ENCODE results near the gene CDS1. TPM values are rescaled to one million over a fixed set of nuclear protein-coding genes. Genes with fewer than 3 reads are reported as not detected.

Gene CDS1
- total RNA-seq, 2 experiments from 2014 or later: 0.89 to 1.3 TPM

DNA sequence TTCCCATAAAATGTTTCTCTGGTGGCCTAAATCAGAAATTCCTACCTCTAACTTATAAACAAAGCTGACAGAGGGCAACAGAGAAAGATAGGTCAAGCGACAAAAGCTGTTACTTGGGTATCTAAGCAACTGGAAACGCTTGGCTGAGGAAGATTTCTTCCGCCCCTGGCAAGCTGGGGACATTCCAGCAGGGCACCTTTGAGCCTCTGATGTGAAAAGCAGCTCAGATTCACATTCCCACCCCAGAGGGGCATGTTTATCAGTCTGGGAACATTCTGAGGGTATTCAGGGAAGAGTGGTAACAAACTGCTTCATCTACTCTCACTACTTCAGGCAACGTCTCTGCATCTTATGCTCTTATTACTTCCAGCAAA is 3.5 kb upstream of the CDS1 start:
- Histone ChIP-seq H3K27me3 (ENCODE audit: control insufficient read depth in 1 of 2, insufficient read depth in 2 of 2, low read length in 2 of 2) (peaks cover 0 to 8% of the 10 kb centered on the region in 2 experiments), H3K4me1 (ENCODE audit: insufficient read depth, low read length) (peaks cover 17% of the 10 kb centered on the region), H3K9me3 (ENCODE audit: control insufficient read depth in 1 of 2, insufficient read depth in 1 of 2, low read length in 2 of 2) (peaks cover 0 to 11% of the 10 kb centered on the region in 2 experiments), H3K27ac (ENCODE audit: low read depth in 1 of 2, low read length in 2 of 2) (no peak overlapping the region), H3K36me3 (ENCODE audit: insufficient read depth, low read length) (no peaks in the 10 kb centered on the region), H3K4me3 (ENCODE audit: low read length) (no peak overlapping the region)
- ChIA-PET CTCF (no interaction called here), POLR2A (no interaction called here)
- peaks cover 15% of the 10 kb centered on the region for H3K4me1 Mint-ChIP-seq (ENCODE audit: low read depth)
- DNase-seq: no peak
- TF ChIP-seq, protein P1, sequence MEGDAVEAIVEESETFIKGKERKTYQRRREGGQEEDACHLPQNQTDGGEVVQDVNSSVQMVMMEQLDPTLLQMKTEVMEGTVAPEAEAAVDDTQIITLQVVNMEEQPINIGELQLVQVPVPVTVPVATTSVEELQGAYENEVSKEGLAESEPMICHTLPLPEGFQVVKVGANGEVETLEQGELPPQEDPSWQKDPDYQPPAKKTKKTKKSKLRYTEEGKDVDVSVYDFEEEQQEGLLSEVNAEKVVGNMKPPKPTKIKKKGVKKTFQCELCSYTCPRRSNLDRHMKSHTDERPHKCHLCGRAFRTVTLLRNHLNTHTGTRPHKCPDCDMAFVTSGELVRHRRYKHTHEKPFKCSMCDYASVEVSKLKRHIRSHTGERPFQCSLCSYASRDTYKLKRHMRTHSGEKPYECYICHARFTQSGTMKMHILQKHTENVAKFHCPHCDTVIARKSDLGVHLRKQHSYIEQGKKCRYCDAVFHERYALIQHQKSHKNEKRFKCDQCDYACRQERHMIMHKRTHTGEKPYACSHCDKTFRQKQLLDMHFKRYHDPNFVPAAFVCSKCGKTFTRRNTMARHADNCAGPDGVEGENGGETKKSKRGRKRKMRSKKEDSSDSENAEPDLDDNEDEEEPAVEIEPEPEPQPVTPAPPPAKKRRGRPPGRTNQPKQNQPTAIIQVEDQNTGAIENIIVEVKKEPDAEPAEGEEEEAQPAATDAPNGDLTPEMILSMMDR (IDR thresholded peaks at IDR 0.05): no peak
- H3K27me3 Mint-ChIP-seq: peaks cover 26% of the 10 kb centered on the region
- H3K9me3 Mint-ChIP-seq: no peaks in the 10 kb centered on the region
- peaks cover 4% of the 10 kb centered on the region for H3K36me3 Mint-ChIP-seq (ENCODE audit: low read depth)
- no peak overlapping the region for H3K27ac Mint-ChIP-seq
- no peak overlapping the region for H3K4me3 Mint-ChIP-seq
- no peak for ATAC-seq (ENCODE audit: poor library complexity)
- intact Hi-C loops (cut with DNase I, micrococcal nuclease): loop anchor here (2.0 to 5.0 kb wide), 2 partner anchors 388 to 391 kb away; partner anchors contain the start of gene WDFY3 (in 1 of the 2)

DNA sequence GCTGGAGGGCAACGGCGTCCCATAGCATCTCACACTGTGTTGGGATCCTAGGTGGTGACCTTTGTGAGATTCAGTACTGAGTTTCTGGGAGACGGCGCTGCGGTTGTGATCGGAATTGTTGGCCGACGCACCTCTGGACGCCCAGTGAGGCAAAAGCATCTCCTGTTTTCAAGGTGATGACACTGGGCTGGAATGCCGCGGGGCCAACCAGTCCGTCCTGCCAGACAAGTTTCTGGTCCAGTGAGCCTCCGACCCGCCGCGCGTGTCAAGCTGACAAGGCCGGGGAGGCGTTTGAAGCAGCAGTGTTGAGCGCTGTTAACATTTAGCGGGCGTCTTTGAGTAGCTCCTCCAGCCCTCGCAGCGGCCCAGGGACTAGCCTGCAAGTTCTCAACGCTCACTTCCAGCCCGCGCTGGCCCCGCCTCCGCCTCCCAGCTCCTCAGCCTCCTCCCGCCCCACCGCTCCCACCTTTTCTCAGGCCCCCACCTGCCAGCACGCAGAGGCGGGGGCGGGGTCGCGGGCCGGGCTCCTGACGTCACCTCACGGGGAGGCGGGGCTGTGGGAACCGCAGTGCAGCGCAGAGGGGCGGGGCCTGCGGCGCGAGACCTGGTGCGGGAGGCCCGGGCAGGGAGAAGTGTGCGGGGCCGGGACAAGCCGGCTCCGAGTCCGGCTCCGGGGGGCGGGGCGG is 482 bp upstream of the CDS1 start:
- Mint-ChIP-seq H3K4me3 (peak overlapping the region; percentile 68), H3K4me1 (ENCODE audit: low read depth) (peaks cover 15% of the 10 kb centered on the region), H3K9me3 (no peaks in the 10 kb centered on the region), H3K27ac (peak overlapping the region; percentile 8), H3K36me3 (ENCODE audit: low read depth) (peaks cover 4% of the 10 kb centered on the region), H3K27me3 (peaks cover 38% of the 10 kb centered on the region)
- peak; percentile 80 for ATAC-seq (ENCODE audit: poor library complexity)
- no peaks in the 10 kb centered on the region for H3K36me3 ChIP-seq (ENCODE audit: insufficient read depth, low read length)
- intact Hi-C loops (cut with DNase I, micrococcal nuclease): loop anchor here in 1 of 2 experiments (5.0 to 10.0 kb wide), 2 partner anchors 1095 to 1548 kb away; partner anchors contain the start of genes ABRAXAS1 and COPS4
- peak; percentile 76 to 97 (median 92) for DNase-seq
- H3K27ac ChIP-seq (ENCODE audit: low read depth in 1 of 2, low read length in 2 of 2): no peak overlapping the region
- POLR2A ChIA-PET: interaction anchor here (1.3 kb wide), 1 partner anchor 1127 kb away, joined by 6 read pairs; the partner anchor contains the start of genes HELQ and MRPS18C
- peaks cover 9 to 10% of the 10 kb centered on the region in 2 experiments for H3K27me3 ChIP-seq (ENCODE audit: control insufficient read depth in 1 of 2, insufficient read depth in 2 of 2, low read length in 2 of 2)
- peaks cover 17% of the 10 kb centered on the region for H3K4me1 ChIP-seq (ENCODE audit: insufficient read depth, low read length)
- peaks cover 0 to 11% of the 10 kb centered on the region in 2 experiments for H3K9me3 ChIP-seq (ENCODE audit: control insufficient read depth in 1 of 2, insufficient read depth in 1 of 2, low read length in 2 of 2)
- peak overlapping the region; percentile 56 for H3K4me3 ChIP-seq (ENCODE audit: low read length)
- CTCF ChIA-PET: no interaction called here
- TF ChIP-seq, protein P1 (IDR thresholded peaks at IDR 0.05): no peak

DNA sequence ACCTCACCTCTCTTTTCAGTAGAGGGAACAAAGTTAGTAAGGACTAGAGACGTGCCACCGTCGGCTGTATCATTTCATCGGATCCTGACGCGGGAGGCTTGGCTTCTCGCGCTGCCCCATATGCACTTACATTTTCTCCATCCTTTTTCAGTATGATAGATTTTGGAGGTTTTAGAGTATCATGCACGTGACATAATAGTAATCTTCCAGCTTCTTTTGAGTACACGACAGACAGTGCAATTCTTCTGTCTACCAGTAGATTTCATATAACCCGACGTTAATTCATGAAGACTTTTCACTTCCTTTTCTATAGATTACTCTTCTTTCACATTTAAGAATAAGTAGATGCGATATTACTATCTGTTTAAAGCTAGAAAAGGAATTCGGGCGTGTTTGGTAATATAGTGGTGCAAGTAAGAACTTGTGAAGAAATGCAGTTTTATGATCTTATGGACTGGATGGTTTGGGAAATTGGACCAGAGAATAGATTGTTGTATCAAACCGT is 1.0 kb downstream of the CDS1 start:
- Histone ChIP-seq H3K36me3 (ENCODE audit: insufficient read depth, low read length) (no peaks in the 10 kb centered on the region), H3K4me1 (ENCODE audit: insufficient read depth, low read length) (peaks cover 17% of the 10 kb centered on the region), H3K9me3 (ENCODE audit: control insufficient read depth in 1 of 2, insufficient read depth in 1 of 2, low read length in 2 of 2) (peaks cover 0 to 11% of the 10 kb centered on the region in 2 experiments), H3K27me3 (ENCODE audit: control insufficient read depth in 1 of 2, insufficient read depth in 2 of 2, low read length in 2 of 2) (peaks cover 9 to 10% of the 10 kb centered on the region in 2 experiments), H3K4me3 (ENCODE audit: low read length) (peak overlapping the region; percentile 56), H3K27ac (ENCODE audit: low read depth in 1 of 2, low read length in 2 of 2) (no peak overlapping the region)
- POLR2A ChIA-PET: interaction anchor here (1.4 kb wide), 1 partner anchor 12 kb away, joined by 4 read pairs; no protein-coding TSS in a partner anchor
- intact Hi-C loops (cut with DNase I, micrococcal nuclease): loop anchor here in 1 of 2 experiments (5.0 to 10.0 kb wide), 2 partner anchors 1097 to 1549 kb away; partner anchors contain the start of genes ABRAXAS1 and COPS4
- CTCF ChIA-PET: interaction anchor here (0.9 kb wide), 1 partner anchor 1099 kb away, joined by 4 read pairs; the partner anchor contains the start of gene ABRAXAS1
- peak overlapping the region; percentile 82 for H3K4me3 Mint-ChIP-seq
- TF ChIP-seq, protein P1 (IDR thresholded peaks at IDR 0.05): peak; percentile 20
- ATAC-seq (ENCODE audit: poor library complexity): peak; percentile 21
- DNase-seq: peak in 4 of 14 experiments; percentile 4 to 37 (median 24)
- peak overlapping the region; percentile 77 for H3K27ac Mint-ChIP-seq
- H3K4me1 Mint-ChIP-seq (ENCODE audit: low read depth): peaks cover 15% of the 10 kb centered on the region
- H3K9me3 Mint-ChIP-seq: peaks cover 2% of the 10 kb centered on the region
- H3K36me3 Mint-ChIP-seq (ENCODE audit: low read depth): peaks cover 4% of the 10 kb centered on the region
- H3K27me3 Mint-ChIP-seq: peaks cover 35% of the 10 kb centered on the region
